Dendritic cell treated with granulocyte-macrophage colony-stimulating factor and Interleukin-4, amounts not matched to agents 40 ng/mL and 50 ng/mL, for 4 days (primary cell): ENCODE measurements around the gene CACNG1.

Source experiments
- H3K27ac Mint-ChIP-seq: one replicate; pipeline ENCODE4 v1.8.0; 2022; ENCODE audit warnings: mild to moderate bottlenecking, mixed read lengths
- H3K27me3 Mint-ChIP-seq: one replicate; pipeline ENCODE4 v1.8.0; 2022; ENCODE audit warnings: mild to moderate bottlenecking, mixed read lengths
- H3K36me3 Mint-ChIP-seq: one replicate; pipeline ENCODE4 v1.8.0; 2022; ENCODE audit warnings: low read depth, mixed read lengths
- H3K4me1 Mint-ChIP-seq: one replicate; pipeline ENCODE4 v1.8.0; 2022; ENCODE audit warnings: low read depth, mixed read lengths
- H3K4me3 Mint-ChIP-seq: one replicate; pipeline ENCODE4 v1.8.0; 2022; ENCODE audit warnings: mild to moderate bottlenecking, moderate library complexity, mixed read lengths
- H3K9me3 Mint-ChIP-seq: one replicate; pipeline ENCODE4 v1.8.0; 2022; ENCODE audit warnings: mixed read lengths
- intact Hi-C: fragments of 100-400 bp; cut with micrococcal nuclease; formaldehyde crosslinking; loops from one replicate; pipeline ENCODE4 v1.15.0; 2022

Gene CACNG1

DNA sequence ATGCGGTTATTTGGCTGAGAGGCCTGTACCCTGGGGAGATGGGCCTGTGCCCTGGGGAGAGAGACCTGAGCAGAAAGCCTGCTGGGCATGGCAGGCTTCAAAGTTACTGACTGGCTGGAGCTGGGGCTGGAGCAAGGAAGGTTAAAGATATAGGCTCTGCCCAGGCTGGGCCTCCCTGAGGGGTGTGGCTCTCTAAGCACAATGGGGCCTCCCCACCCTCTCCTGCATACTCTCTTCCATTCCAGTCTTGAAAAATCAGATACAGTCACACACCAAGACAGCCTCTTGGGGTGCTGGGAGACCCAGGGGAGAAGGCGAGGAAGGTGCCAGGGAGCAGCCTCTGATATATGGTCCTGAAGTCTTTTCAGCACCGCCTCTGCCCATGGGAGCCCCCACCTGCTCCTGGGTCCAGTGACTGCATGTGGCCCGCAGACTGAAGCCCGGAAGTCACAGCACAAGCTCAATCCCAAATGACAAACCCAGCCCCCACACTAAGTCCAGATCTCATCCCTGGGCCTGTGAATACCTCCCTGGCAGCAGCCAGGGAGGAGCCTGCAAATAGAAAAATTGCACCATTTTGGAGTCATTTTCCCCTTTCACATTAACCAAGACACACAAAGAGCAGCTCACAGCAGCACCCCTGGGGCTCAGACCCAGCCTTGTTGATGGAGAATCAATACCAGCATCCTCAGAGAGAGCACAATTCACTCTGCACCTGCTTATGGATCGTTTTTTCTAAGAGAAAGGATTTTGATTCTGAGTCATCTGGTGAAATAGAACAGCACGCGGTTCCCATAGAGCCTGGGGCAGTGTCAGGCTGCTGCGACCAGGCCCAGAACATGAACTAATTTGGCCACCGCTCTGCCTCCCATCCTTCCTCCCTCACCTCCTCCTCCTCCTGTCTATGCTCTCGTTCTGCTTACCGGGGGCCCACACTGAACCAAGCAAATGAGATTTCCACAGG is 25.6 kb upstream of the CACNG1 start:
- H3K4me3 Mint-ChIP-seq, result no peak overlapping the region
- H3K27ac Mint-ChIP-seq, result no peak overlapping the region
- no peaks in the 10 kb centered on the region for H3K27me3 Mint-ChIP-seq
- no peaks in the 10 kb centered on the region for H3K4me1 Mint-ChIP-seq
- H3K36me3 Mint-ChIP-seq, result no peaks in the 10 kb centered on the region
- H3K9me3 Mint-ChIP-seq, result no peaks in the 10 kb centered on the region
- intact Hi-C loops, result no loop called here

DNA sequence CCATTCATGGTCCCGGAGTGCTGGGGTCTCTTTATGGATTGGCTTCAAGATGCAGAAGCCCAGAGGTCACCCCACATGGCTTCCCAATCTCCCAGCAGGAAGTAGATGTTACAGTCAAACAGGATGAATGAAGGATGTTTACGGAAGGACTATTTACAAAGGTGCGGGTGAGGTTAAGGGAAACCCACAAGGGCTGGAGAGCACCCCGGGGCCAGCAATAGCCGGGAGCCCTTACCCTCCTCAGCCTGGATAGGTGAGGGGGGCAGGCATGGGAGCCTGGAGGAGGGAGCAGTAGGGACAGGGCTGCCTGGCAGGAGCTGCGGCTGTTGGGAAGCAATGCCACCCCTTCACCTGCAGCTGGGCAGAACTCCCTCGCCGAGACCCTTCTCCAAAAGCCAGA is 24.5 kb upstream of the CACNG1 start:
- H3K27ac Mint-ChIP-seq, result no peak overlapping the region
- H3K36me3 Mint-ChIP-seq, result no peaks in the 10 kb centered on the region
- H3K9me3 Mint-ChIP-seq, result no peaks in the 10 kb centered on the region
- H3K27me3 Mint-ChIP-seq, result no peaks in the 10 kb centered on the region
- no peaks in the 10 kb centered on the region for H3K4me1 Mint-ChIP-seq
- intact Hi-C loops, result no loop called here
- no peak overlapping the region for H3K4me3 Mint-ChIP-seq

DNA sequence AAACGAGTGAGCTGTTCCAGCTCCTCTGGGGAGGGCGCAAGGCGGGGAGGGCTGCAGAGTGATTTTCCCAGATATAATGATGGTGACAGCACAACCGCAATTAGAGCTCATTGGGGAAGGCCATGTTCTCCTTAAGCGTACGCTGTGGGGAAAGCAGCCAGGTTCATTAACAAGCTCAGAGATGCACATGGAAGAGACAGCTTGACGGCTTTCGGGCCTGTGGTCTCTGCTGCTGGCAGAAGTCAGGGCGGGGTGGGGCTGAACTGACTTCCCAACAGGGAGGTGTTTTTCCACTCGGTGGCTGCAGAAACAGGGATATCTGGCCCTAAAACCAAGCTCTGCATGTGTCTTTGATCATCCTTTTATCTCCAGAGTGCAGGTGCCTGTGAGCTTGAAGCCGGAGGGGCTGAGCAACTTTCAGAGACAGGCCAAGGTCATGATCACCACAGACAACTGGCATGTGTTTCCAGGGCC is 24.0 kb upstream of the CACNG1 start:
- intact Hi-C loops, result no loop called here
- no peak overlapping the region for H3K4me3 Mint-ChIP-seq
- no peaks in the 10 kb centered on the region for H3K9me3 Mint-ChIP-seq
- no peak overlapping the region for H3K27ac Mint-ChIP-seq
- no peaks in the 10 kb centered on the region for H3K36me3 Mint-ChIP-seq
- H3K27me3 Mint-ChIP-seq, result no peaks in the 10 kb centered on the region
- H3K4me1 Mint-ChIP-seq, result no peaks in the 10 kb centered on the region

DNA sequence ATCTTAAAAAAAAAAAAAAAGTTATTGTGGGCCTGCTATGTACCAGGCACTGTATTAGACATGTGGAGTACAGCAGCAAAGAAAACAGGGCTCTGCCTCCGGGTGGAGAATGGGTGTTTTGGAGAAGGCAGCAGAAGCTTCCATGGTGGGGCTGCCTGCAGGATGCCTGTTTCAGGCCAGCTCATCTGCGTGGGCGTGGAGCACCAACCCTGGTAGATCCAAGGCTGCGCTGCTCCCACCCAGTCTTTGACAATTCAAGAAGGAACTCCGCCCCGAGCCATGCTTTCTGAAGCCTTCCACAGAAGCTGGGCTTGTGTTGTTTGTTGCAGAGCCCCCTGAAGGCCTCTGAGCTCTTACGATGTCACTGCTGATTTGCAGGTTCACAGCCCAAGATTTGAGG is 23.2 kb upstream of the CACNG1 start:
- intact Hi-C loops, result no loop called here
- Mint-ChIP-seq H3K4me1 (no peaks in the 10 kb centered on the region), H3K27ac (no peak overlapping the region), H3K9me3 (no peaks in the 10 kb centered on the region), H3K27me3 (no peaks in the 10 kb centered on the region), H3K4me3 (no peak overlapping the region), H3K36me3 (no peaks in the 10 kb centered on the region)

DNA sequence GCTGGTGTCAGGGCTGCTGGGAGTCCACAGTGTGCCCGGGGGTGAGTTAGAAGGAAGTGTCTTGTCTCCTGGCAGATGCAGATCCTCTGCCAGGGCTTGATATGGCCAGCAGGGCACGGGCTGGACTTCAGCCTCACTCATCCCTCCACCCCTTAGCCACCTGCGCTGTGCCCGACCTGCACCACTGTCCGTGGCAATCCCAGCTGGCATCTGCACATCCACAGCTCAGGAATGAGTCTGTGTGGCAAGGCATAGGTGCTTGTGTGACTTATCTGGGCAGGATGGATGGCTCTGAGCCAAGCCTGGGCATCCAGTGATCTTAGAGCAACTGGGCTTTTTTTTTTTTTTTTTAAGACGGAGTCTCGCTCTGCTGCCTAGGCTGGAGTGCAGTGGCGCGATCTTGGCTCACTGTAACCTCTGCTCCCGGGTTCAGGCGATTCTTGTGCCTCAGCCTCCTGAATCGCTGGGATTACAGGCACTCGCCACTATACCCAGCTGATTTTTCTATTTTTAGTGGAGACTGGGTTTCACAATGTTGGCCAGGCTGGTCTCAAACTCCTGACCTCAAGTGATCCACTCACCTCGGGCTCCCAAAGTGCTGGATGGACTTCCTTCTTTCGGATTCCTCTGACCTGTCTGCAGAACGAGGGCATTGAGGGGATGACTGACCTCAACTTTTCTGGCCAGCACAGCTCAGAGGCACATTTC is 22.5 kb upstream of the CACNG1 start:
- Mint-ChIP-seq H3K36me3 (no peaks in the 10 kb centered on the region), H3K27me3 (no peaks in the 10 kb centered on the region), H3K27ac (no peak overlapping the region), H3K4me1 (no peaks in the 10 kb centered on the region), H3K9me3 (no peaks in the 10 kb centered on the region), H3K4me3 (no peak overlapping the region)
- intact Hi-C loops, result no loop called here

DNA sequence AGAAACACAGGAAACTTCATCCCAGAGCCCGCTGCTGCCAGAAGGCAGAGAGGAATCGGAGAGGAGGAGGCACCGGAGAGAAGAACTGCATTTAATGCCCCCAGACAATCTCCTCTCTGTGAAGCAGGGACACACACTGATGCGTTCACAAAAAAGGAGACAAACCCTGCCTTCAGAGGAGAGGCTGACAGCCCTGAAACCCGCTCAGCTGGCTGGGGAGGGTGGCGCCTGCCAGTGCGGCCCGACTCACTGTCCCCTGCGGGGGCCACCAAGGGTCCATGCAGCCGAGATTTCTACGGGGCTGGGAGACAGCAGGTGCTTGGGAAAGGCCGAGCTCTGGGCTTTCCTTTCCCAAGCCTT is 21.9 kb upstream of the CACNG1 start:
- Mint-ChIP-seq H3K27ac (no peak overlapping the region), H3K4me1 (no peaks in the 10 kb centered on the region), H3K36me3 (no peaks in the 10 kb centered on the region), H3K9me3 (no peaks in the 10 kb centered on the region), H3K27me3 (no peaks in the 10 kb centered on the region), H3K4me3 (no peak overlapping the region)
- intact Hi-C loops, result no loop called here

DNA sequence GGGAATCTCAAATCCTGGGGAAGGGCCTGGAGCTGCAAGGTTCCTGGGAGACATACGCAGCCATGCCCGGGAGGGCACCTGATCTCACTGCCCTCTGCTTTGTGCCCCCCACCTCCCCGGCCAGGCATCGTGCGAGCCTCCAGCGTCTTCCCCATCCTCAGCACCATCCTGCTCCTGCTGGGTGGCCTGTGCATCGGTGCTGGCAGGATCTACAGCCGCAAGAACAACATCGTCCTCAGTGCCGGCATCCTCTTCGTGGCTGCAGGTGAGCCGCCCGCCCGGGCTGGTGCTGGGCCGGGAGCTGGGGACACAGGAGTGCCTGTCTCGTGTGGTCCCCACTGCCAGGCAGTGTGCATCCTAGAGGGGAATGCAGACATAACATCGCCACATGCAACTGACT is 19.6 kb upstream of the CACNG1 start:
- intact Hi-C loops, result no loop called here
- H3K27me3 Mint-ChIP-seq, result no peaks in the 10 kb centered on the region
- no peak overlapping the region for H3K4me3 Mint-ChIP-seq
- no peaks in the 10 kb centered on the region for H3K36me3 Mint-ChIP-seq
- H3K27ac Mint-ChIP-seq, result no peak overlapping the region
- H3K9me3 Mint-ChIP-seq, result no peaks in the 10 kb centered on the region
- H3K4me1 Mint-ChIP-seq, result no peaks in the 10 kb centered on the region

DNA sequence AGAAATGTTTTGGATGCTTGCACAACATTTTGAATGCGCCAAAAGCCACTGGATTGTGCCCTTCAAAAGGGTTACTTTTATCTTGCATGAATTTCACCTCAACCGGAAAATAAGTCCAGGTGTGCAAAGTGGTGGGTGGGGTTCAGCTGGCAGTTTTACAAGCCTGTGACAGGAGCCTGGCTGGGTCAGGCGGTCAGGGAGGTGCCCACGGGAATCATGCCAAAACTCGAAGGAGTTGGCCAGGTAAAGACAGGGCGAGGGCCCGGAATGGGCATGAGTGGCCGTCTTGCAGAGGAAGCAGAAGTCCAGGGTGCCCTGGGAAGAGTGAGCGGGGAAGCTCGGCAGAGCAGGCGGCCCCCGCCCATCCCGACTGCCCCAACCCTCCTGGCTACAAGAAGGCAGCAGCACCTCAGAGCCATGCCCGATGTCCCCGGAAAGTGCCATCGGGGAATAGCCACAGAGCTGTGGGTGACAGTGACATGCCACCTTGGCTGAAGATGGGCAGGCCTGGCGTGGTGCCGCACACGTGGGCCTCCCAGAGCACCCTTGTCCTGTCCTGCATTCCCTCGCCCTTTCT is 19.1 kb upstream of the CACNG1 start:
- no peaks in the 10 kb centered on the region for H3K4me1 Mint-ChIP-seq
- no peaks in the 10 kb centered on the region for H3K9me3 Mint-ChIP-seq
- H3K27ac Mint-ChIP-seq, result no peak overlapping the region
- intact Hi-C loops, result no loop called here
- H3K36me3 Mint-ChIP-seq, result no peaks in the 10 kb centered on the region
- H3K27me3 Mint-ChIP-seq, result no peaks in the 10 kb centered on the region
- H3K4me3 Mint-ChIP-seq, result no peak overlapping the region

DNA sequence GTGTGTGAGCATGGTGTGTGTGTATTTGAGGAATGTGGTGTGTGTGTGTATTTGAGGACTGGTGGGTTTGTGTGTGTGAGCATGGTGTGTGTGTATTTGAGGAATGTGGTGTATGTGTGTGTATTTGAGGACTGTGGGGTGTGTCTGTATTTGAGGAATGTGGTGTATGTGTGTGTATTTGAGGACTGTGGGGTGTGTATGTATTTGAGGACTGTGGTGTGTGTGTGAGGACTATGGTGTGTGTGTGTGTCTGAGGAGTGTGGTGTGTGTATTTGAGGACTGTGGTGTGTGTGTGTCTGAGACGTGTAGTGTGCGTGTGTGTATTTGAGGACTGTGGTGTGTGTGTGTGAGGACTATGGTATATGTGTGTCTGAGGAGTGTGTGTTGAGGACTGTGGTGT is 18.0 kb upstream of the CACNG1 start:
- intact Hi-C loops, result no loop called here
- Mint-ChIP-seq H3K4me3 (no peak overlapping the region), H3K9me3 (no peaks in the 10 kb centered on the region), H3K36me3 (no peaks in the 10 kb centered on the region), H3K4me1 (no peaks in the 10 kb centered on the region), H3K27ac (no peak overlapping the region), H3K27me3 (no peaks in the 10 kb centered on the region)

DNA sequence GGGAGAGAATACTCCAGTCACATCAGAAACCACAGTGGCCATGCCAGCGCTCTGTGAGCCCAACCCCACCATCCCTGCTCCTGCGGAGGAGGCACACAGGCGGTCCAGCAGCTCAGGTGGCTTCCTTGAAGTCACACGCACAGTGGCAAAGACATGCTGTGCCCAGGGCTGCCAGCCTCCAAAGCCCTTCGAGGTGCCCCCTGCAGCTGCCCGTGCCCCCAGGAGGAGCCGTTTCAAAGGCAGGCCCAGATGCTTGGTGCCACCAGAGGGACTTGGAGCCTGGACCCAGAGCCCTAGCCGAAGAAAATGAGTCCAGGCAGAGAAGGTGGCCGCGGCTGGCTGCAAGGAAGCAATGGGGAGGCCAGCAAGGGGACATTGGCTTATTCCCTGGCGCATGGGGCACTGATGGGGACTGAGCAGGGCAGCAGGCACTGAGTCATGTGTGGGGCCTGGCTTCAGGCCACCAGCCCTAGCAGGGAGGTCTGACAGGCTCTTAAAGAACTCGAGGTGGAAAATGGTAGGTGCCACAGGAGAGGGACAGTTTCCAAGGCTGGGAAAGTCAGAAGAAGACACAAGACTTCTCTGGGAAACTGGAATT is 17.2 kb upstream of the CACNG1 start:
- H3K9me3 Mint-ChIP-seq, result no peaks in the 10 kb centered on the region
- H3K36me3 Mint-ChIP-seq, result no peaks in the 10 kb centered on the region
- H3K27me3 Mint-ChIP-seq, result no peaks in the 10 kb centered on the region
- H3K4me1 Mint-ChIP-seq, result no peaks in the 10 kb centered on the region
- intact Hi-C loops, result no loop called here
- H3K4me3 Mint-ChIP-seq, result no peak overlapping the region
- no peak overlapping the region for H3K27ac Mint-ChIP-seq

DNA sequence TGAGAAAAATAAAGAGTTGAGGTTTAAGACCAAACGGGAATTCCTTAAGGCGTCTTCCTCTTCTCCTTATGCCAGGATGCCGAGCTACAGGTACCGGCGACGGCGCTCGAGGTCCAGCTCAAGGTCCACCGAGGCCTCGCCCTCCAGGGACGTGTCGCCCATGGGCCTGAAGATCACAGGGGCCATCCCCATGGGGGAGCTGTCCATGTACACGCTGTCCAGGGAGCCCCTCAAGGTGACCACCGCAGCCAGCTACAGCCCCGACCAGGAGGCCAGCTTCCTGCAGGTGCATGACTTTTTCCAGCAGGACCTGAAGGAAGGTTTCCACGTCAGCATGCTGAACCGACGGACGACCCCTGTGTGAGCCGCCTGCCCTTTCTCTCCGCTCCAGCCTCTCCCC is 13.7 kb upstream of the CACNG1 start:
- H3K36me3 Mint-ChIP-seq, result no peaks in the 10 kb centered on the region
- no peaks in the 10 kb centered on the region for H3K9me3 Mint-ChIP-seq
- intact Hi-C loops, result no loop called here
- H3K4me1 Mint-ChIP-seq, result no peaks in the 10 kb centered on the region
- no peak overlapping the region for H3K27ac Mint-ChIP-seq
- H3K4me3 Mint-ChIP-seq, result no peak overlapping the region
- H3K27me3 Mint-ChIP-seq, result no peaks in the 10 kb centered on the region

DNA sequence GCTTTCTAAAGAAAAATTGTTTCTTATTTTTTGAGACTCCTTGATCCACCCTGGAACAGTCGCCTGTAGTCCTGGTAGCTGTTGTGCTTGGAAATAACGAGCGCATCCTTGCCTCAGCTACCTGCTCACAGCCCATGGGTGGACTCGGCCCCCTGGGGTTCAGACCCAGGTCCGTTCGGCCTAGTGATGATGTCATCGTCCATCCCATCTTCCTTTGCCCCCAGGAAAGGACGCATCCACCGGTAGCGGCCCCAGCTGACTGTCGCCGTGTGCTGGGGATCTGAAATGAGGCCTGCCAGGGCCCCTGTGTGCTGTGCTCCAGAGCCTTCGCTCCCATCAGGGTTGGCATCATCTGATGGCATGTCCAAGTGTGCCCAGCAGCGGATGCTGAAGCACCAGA is 12.0 kb upstream of the CACNG1 start:
- Mint-ChIP-seq H3K4me3 (no peak overlapping the region), H3K27me3 (no peaks in the 10 kb centered on the region), H3K27ac (no peak overlapping the region), H3K9me3 (no peaks in the 10 kb centered on the region), H3K36me3 (no peaks in the 10 kb centered on the region), H3K4me1 (no peaks in the 10 kb centered on the region)
- intact Hi-C loops, result no loop called here

DNA sequence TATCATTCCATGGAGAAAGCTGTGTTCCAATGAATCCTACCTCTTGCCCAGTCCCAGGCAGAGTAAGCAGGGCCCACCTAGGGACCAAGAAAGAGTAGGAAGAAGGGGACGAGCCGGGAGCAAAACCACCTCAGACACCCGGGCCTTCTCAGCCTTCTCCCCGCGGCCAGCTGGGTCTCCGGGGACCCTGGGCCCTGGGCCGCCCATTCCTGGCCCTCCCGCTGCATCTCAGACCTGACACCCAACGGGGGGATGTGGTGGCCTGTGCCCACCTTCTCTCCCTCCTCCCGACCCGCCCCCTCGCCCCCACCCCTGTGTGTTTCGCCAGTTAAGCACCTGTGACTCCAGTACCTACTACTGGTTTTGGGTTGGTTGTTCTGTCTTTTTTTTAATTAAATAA is 11.4 kb upstream of the CACNG1 start:
- no peaks in the 10 kb centered on the region for H3K4me1 Mint-ChIP-seq
- no peaks in the 10 kb centered on the region for H3K27me3 Mint-ChIP-seq
- intact Hi-C loops, result no loop called here
- no peak overlapping the region for H3K27ac Mint-ChIP-seq
- H3K9me3 Mint-ChIP-seq, result no peaks in the 10 kb centered on the region
- H3K4me3 Mint-ChIP-seq, result no peak overlapping the region
- H3K36me3 Mint-ChIP-seq, result no peaks in the 10 kb centered on the region

DNA sequence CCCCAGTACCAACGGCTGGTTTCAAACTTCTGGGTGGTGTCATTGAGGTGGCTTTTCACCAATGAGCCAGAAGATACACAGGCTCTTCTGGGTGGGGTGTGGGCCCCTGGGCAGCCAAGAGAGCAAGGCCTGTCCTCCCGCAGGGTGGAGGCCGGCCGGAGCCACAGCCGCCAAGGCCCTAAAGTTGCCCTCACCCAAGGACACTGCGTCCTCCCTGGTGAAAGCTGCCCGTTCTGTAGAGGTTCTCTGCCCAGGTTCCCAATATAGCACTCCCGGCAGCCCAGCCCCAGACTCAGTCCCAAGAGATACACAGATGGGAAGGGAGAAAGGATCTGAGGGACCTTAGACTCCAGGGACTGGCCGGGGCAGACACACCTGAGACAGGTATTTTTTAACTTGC is 10.7 kb upstream of the CACNG1 start:
- intact Hi-C loops, result no loop called here
- Mint-ChIP-seq H3K4me1 (no peaks in the 10 kb centered on the region), H3K36me3 (no peaks in the 10 kb centered on the region), H3K9me3 (no peaks in the 10 kb centered on the region), H3K27me3 (peaks cover 2% of the 10 kb centered on the region), H3K27ac (no peak overlapping the region), H3K4me3 (no peak overlapping the region)
